Ovary (tissue), 9 donors: Measurements from ENCODE around the gene DIAPH1. TPM values are rescaled to one million over a fixed set of nuclear protein-coding genes. Genes with fewer than 3 reads are reported as not detected.

ENCODE experiments used
- DNase-seq, 5 donors: peaks; one replicate each; pipeline ENCODE4 v3.0.0-alpha.2; 2019 to 2020
- H3K27ac ChIP-seq, 2 donors: fragments of 200-600 bp; one replicate each; pipeline versions ENCODE4 v1.5.1 to v1.8.0; 2019 to 2022
- H3K27me3 ChIP-seq: fragments of 200-600 bp; one replicate; pipeline ENCODE4 v1.8.0; 2022
- H3K36me3 ChIP-seq: fragments of 200-600 bp; sonication (generic); one replicate; pipeline ENCODE4 v1.5.1; 2019
- H3K4me1 ChIP-seq: one replicate; pipeline ENCODE4 v1.8.1; 2013; ENCODE audit warnings: mild to moderate bottlenecking, moderate library complexity; ENCODE audit not compliant: insufficient read depth
- H3K4me3 ChIP-seq: fragments of 200-600 bp; sonication (generic); one replicate; pipeline ENCODE4 v1.5.1; 2017
- H3K9me3 ChIP-seq, 2 donors: fragments of 200-600 bp in 1 of 2; sonication (generic) in 1 of 2; one replicate each; pipeline versions ENCODE4 v1.5.1 to v1.8.1; 2013 to 2019; ENCODE audit warnings: mild to moderate bottlenecking in 1 of 2, moderate library complexity in 1 of 2
- CTCF ChIP-seq, 3 donors: fragments of 450-650 bp in 2 of 3; fragments of 200-600 bp in 1 of 3; IDR thresholded peaks; one replicate each; pipeline versions ENCODE4 v1.5.1 to v1.8.0; 2016 to 2022; ENCODE audit warnings: antibody characterized with exemption in 3 of 3, mild to moderate bottlenecking in 1 of 3
- EP300 ChIP-seq: sonication (generic); formaldehyde crosslinking; IDR thresholded peaks from one replicate; pipeline ENCODE4 v1.6.1; 2017; ENCODE audit warnings: antibody characterized with exemption
- POLR2A ChIP-seq: fragments of 450-650 bp; IDR thresholded peaks from one replicate; pipeline ENCODE4 v1.6.1; 2017; ENCODE audit warnings: antibody characterized with exemption, mild to moderate bottlenecking, moderate library complexity
- WGBS, 3 donors: extraction: QIAGEN DNeasy Blood & Tissue Kit in 1 of 3; methylation state at CpG; one replicate each; pipeline versions ENCODE4 v1.1.5 to v1.1.7; 2013 to 2017; 5-methylcytosine and 5-hydroxymethylcytosine counted together
- intact Hi-C, 4 donors: fragments of 100-400 bp; cut with DNase I; formaldehyde crosslinking; loops; one replicate each; pipeline versions ENCODE4 v1.11.0 to v1.15.1; 2022 to 2023
- polyA plus RNA-seq, 2 donors: library from polyadenylated mRNA; stranded (reverse); fragments of 200-250 nt in 1 of 2; fragments of 350-450 nt in 1 of 2; fragmentation: Illumina TruSeq in 1 of 2; extraction: RNeasy Lipid Tissue Mini Kit (QIAGEN cat#74804) in 1 of 2; gene quantifications; one replicate each; pipeline ENCODE4 v1.2.3, GENCODE V29; 2013 to 2014
- total RNA-seq, 7 donors: library from RNA; depleted of rRNA in 2 of 7; stranded (reverse); fragments of >200 nt in 2 of 7; fragmentation: NEBNext Ultra II Directional in 3 of 7; extraction: Animal tissue kit (Norgen Biotek cat#: 25700) in 3 of 7; gene quantifications; one replicate each; pipeline versions ENCODE4 v1.1.0 to v1.2.4, GENCODE V29; 2016 to 2023
- donor health status: DM: no; HTN: no; CAD: no; lungs with moderate emphysema.
- donor health status: DM: no; HTN: no; CAD: no.
- donor health status: Bipolar disorder and iron deficiency.
- donor health status: DM: yes; HTN: yes; CAD: no.
- donor health status: DM: no; HTN: no; CAD: no.
- donor health status: DM: yes; HTN: yes; CAD: no.

The DIAPH1 gene
- total and polyA plus RNA-seq, 9 donors: 21.2 to 51.0 (median 44.0) TPM

GRCh38 chr5:141522301-141522700, 96.5 kb downstream of the DIAPH1 start:
- DNase-seq: no peak
- Histone ChIP-seq H3K4me1 (no peaks in the 10 kb centered on the region), H3K4me3 (no peak overlapping the region), H3K9me3 (no peaks in the 10 kb centered on the region), H3K27me3 (no peaks in the 10 kb centered on the region), H3K27ac (no peak overlapping the region), H3K36me3 (no peaks in the 10 kb centered on the region)
- 43 to 58% (median 43%) methylated on average over 2 of the region's 2 CpGs for WGBS, 3 donors
- intact Hi-C loops: loop anchor here in 1 of 4 donors (10.0 kb wide), 1 partner anchor 108 kb away; the partner anchor contains the start of genes PCDHGA10 and PCDHGB7
- TF ChIP-seq POLR2A (no peak), EP300 (no peak), CTCF (IDR thresholded peaks at IDR 0.05) (no peak)

GRCh38 chr5:141521244-141521781, 97.5 kb downstream of the DIAPH1 start:
- WGBS, 3 donors: 0 to 14% (median 10%) methylated on average over 2 of the region's 2 CpGs
- DNase-seq: no peak
- H3K4me3 ChIP-seq: no peak overlapping the region
- H3K9me3 ChIP-seq: no peaks in the 10 kb centered on the region
- no peak overlapping the region for H3K27ac ChIP-seq
- TF ChIP-seq EP300 (no peak), POLR2A (no peak), CTCF (IDR thresholded peaks at IDR 0.05) (no peak)
- no peaks in the 10 kb centered on the region for H3K4me1 ChIP-seq
- intact Hi-C loops: loop anchor here in 1 of 4 donors (10.0 kb wide), 1 partner anchor 107 kb away; the partner anchor contains the start of genes PCDHGA10 and PCDHGB7
- no peaks in the 10 kb centered on the region for H3K36me3 ChIP-seq
- no peaks in the 10 kb centered on the region for H3K27me3 ChIP-seq

DNA sequence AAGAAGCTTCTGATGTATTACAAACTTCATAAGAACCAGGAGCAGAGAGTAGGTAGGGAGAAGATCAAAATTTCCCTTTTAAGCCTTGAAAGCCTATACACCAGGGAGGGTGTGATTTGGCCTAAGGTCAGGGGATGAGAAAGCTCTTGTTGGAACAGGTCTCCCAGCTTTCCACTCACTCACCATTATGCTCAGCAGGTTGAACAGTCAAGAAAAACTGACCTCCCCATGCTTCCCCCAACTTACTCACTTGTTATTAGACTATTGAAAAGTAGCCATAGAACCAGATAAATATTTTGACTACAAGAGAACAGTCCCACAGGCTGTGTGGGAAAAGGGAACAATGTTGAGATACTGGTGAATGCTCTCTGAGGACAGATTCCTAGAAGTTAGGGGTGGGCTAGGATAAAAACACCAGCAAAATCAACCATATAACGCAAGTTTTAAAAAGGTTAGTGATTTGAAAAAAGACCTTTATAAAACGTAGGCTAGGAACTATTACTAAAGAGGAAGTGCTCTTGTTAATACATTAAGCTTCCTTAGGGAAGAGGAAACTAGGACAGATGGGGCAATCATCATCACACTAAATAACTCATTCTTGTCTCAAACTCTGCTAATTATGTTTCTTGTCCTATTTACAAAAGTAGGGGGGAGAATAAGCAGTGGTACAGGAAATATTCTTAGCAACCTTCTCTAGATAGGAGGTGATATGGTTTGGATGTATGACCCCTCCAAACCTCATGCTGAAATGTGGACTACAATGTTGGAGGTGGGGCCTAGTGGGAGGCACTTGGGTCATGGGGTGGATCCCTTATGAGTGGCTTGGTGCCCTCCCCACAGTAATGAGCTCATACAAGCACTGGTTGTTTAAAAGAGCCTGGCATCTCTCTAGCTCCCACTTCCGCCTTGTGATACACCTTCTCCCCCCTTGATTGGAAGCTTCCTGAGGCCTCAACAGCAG, 98.9 kb downstream of the DIAPH1 start:
- no peak overlapping the region for H3K27ac ChIP-seq
- WGBS, 3 donors: 60 to 80% (median 71%) methylated on average over 3 of the region's 3 CpGs
- H3K36me3 ChIP-seq: no peaks in the 10 kb centered on the region
- H3K4me1 ChIP-seq: peaks cover 2% of the 10 kb centered on the region
- no peaks in the 10 kb centered on the region for H3K9me3 ChIP-seq
- H3K4me3 ChIP-seq: no peak overlapping the region
- H3K27me3 ChIP-seq: no peaks in the 10 kb centered on the region
- intact Hi-C loops: loop anchor here in 2 of 4 donors (5.0 to 10.0 kb wide), 2 partner anchors 37 to 105 kb away; partner anchors contain the start of genes PCDHGA10 (in 1 of the 2) and PCDHGB7 (in 1 of the 2)
- no peak for DNase-seq
- TF ChIP-seq CTCF (IDR thresholded peaks at IDR 0.05) (no peak), POLR2A (no peak), EP300 (no peak)

- no peak for DNase-seq
- Histone ChIP-seq H3K36me3 (no peaks in the 10 kb centered on the region), H3K4me1 (peaks cover 6% of the 10 kb centered on the region), H3K4me3 (no peak overlapping the region), H3K27ac (no peak overlapping the region), H3K9me3 (no peaks in the 10 kb centered on the region), H3K27me3 (no peaks in the 10 kb centered on the region)
- intact Hi-C loops: loop anchor here in 1 of 4 donors (5.0 kb wide), 1 partner anchor 39 kb away; no protein-coding TSS in a partner anchor
- TF ChIP-seq EP300 (no peak), CTCF (IDR thresholded peaks at IDR 0.05) (no peak), POLR2A (no peak)
- WGBS, 3 donors: 92 to 100% (median 100%) methylated on average over 1 of the region's 1 CpG
Measured at GRCh38 chr5:141518618-141519015, 100.2 kb downstream of the DIAPH1 start.
